ENCODE data around the gene UAP1.
"Not testable (repeated sequence)": the region's sequence is repeated elsewhere in the genome, so short reads cannot be mapped to it uniquely, and the experiment has no call there.

UAP1 gene

DNA sequence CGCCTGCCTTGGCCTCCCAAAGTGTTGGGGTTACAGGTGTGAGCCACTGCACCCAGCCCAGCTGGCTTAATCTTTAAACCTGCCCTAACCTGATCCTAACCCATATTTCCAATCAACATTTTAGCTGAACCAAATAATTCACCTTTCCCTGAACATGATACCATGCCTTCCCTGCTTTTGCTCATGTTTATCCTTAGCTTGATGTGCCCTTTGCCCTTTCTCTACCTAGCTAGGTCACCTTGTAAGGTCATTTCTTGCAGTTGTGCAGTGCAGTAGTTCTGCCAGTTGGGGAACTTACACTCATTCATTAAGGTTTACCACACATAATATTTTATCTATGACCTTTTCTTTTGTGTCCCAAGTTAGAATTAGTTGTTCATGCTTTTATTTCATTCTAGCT is 5.3 kb downstream of the UAP1 start:
- no peak for DNase-seq

DNA sequence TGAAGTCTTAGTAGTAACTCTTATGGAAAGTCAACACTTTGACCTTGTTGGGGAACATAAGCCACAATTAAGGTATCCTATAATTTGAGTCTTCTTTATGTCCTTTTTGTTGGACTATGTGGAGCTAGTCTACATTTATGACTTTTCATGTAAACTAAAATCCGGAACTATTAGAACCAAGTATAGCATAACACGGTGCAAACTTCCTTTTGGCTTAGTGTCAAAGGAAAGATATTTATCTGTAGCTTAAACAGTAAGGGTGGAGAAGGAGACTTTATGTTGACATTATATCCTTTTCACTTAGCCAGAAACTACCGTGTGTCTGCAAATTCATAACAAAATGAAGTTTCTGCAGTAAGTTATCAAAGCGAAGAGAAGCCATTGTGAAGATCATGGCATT is 7.3 kb downstream of the UAP1 start:
- peak in 1 of 2 donors; percentile 4 for DNase-seq

DNA sequence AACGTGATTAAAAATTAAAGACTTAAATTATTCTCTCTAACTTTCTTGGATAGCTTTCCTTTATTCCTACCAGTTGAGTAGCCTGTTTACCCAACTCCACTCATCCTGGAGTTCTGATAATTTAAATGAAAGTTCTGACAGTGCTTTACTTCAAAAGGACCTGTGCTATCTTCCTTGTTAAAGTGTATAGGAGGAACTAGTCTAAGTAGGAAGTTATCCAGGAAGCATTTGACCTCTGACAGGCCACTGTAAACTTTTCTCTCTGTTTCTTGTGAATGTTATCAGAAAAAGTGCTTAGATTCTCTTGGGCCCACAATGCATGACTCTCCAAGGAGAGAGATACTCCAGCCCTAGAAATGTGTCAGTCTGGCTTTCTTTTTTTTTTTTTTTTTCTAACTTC is 9.2 kb downstream of the UAP1 start:
- DNase-seq = no peak

GRCh38 chr1:162571121-162571520 is 9.6 kb downstream of the UAP1 start:
- not testable (repeated sequence) for DNase-seq

- DNase-seq = no peak
Observed at GRCh38 chr1:162571696-162572095, 10.2 kb downstream of the UAP1 start.

GRCh38 chr1:162573136-162573535 is 11.6 kb downstream of the UAP1 start:
- DNase-seq = no peak

DNA sequence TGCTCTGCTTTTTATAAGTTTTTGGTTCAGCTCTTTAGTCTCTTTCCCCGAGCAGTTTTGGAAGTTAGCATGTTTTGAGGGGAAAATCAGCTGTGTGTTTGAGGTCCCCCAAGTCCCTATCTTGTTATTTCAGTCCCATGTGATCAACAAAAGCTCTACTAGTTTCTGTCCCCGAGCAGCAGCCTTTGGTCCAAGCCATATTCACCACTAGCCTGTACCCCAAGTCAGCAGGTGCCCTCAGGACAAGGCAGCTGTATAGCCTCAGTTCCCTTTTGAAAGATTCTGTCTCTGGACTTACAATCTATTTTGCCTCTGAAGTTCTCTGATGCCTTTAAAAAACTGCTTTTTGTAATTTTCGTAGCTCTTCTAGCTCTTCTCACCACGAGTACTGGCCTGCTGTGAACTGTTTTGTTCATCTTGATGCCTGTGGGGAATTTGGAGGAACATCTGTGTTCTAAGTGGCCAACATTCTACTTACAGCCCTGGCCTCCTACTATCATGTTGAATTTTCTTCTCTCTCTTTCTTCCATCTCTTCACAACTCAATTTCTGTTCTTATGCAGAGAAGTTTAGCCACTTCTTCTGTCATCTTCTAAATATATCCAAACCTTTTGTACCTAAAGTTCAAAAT is 16.7 kb downstream of the UAP1 start:
- no peak for DNase-seq

- no peak for DNase-seq
Observed at GRCh38 chr1:162578936-162579335, 17.4 kb downstream of the UAP1 start.

- DNase-seq = no peak
Observed at GRCh38 chr1:162580308-162580707, 18.8 kb downstream of the UAP1 start.

- not testable (repeated sequence) for DNase-seq
Observed at GRCh38 chr1:162582901-162583300, 21.4 kb downstream of the UAP1 start.

GRCh38 chr1:162585101-162585500 is 23.6 kb downstream of the UAP1 start:
- DNase-seq = not testable (repeated sequence)

- no peak for DNase-seq
Observed at GRCh38 chr1:162587347-162587746, 25.8 kb downstream of the UAP1 start.

GRCh38 chr1:162587761-162588260 is 26.3 kb downstream of the UAP1 start:
- DNase-seq = no peak

DNA sequence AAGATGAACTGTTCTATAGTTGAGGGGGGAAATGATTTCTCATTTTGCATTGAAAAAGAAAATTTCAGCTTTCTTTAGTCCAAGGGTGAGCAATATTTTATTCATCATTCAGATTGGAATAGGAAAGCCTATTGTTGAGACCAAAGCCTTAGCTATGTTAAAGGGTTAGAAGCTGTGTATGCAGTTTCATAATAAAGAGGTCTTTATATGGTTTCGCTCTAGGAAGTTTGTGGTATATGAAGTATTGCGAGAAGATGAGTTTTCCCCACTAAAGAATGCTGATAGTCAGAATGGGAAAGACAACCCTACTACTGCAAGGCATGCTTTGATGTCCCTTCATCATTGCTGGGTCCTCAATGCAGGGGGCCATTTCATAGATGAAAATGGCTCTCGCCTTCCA is 28.6 kb downstream of the UAP1 start:
- no peak for DNase-seq

DNA sequence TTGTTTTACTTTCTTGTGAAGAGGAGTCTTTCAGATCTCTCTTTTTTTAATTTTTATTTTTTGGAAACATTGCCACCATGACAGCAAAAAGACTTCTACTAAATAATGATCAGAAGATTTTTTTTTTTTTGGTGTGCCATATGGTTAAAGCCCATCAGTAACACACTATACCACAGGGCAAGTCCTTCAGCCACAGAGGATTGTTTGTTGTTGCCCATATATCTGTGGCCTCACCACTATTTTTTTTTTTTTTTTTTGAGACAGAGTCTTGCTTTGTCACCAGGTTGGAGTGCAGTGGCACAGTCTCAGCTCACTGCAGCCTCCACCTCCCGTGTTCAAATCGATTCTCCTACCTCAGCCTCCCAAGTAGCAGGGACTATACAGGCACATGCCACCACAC is 29.2 kb downstream of the UAP1 start:
- DNase-seq = no peak

DNA sequence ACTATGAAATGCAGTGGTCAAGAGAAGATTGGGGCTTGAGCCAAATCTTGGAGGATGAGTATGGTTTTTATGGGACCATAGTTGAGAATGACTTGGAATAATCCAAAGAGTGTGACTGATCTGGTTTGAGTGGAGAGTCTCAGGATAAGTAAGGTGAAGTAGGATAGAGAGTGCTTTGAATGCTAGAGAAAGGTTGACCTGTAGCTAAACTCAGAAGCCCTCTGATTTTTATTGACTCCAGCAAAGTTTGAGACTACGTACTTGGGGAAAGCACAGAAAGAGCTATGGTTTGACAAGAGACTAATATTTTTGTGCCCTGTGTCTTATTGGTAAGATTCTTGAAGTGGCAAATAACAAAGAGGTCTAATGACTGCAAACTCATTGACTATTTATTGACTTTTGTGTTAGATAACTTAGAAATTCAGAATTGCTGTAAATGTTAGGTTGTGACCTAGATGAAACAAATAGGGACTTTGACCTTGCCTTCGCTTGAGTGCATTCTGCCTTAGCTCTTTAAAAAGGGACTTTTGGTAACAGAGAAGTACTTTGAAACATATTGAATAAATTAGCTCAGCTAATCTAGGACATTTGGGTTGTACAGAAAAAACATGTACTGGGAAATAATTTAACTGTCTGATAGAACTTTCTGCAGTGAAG is 35.1 kb downstream of the UAP1 start:
- no peak for DNase-seq

DNA sequence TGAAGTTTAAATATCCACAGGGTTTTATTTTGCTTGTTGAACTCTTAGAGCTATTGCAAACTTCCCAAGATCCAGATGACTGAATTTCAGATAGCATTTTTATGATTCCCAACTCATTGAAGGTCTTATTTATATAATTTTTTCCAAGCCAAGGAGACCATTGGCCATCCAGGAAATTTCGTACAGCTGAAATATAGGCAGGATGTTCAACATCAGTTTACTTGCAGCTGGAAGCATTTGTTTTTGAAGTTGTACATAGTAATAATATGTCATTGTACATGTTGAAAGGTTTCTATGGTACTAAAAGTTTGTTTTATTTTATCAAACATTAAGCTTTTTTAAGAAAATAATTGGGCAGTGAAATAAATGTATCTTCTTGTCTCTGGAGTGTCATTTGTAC is 37.9 kb downstream of the UAP1 start:
- no peak for DNase-seq

DNA sequence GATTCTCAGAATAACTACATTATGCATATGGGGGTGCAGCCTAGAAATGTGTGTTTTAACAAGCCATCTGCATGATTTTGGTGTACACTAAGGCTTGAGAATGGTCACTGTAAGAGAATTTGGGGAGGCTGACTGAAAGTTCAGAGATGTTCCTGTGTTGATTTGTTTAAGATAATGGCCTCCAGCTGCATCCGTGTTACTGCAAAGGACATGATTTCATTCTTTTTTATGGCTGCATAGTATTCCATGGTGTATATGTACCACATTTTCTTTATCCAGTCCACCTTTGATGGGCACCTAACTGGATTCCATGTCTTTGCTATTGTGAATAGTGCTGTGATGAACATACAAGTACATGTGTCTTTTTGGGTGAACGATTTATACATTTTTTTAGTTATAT is 41.6 kb downstream of the UAP1 start:
- DNase-seq = not testable (repeated sequence)

DNA sequence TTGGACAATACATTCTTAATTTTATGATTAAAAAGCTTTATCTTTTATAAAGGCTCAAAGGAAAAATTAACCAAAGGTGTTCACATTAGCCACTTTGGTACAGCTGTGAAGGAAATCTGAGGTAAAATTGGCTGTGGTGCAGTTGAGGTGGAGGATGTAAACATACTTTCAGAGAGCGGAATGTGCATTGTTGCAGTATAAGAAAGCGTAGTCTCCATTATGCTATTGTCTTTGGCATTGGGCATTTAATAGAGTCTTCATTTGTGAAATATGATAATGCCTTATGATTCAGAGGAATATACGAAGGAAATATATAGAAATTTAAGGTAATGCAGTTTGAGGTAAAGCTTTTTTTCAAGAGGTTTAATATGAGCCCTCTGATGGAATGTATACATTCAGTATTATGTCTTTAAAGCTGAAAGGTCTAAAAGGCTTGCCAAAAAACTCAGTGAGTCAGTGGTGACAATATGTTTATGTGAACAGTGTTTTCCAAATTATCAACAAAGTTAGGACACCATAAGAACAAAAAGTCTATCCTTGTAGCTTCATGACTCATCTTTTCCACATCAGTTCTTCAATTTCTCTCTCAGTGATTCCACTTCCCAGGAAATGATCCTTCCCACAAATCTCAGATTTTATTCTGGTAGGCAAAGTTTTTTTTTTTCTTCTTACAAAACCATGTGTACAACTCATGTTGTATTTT is 43.9 kb downstream of the UAP1 start:
- no peak for DNase-seq

- DNase-seq = no peak
Observed at GRCh38 chr1:162609306-162609705, 47.8 kb downstream of the UAP1 start.

GRCh38 chr1:162612606-162613400 is 51.3 kb downstream of the UAP1 start:
- DNase-seq = no peak

DNA sequence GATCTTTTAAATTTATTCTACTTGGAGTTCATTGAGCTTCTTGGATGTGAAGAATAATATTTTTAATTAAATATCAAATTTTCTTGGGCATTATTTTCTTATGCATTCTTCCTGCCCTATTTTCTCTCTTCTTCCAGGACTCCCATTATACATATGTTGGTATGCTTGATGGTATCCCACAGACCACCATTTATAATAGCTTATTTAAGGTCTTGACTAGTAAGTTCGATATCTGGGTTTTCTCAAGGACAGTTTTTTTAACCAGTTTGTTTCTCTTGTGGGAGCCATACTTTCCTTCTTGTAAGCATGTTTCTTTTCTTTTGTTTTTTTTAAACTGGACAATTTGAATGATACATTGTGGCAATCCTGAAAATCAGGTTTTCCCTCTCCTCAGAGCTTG is 55.3 kb downstream of the UAP1 start:
- no peak for DNase-seq

DNA sequence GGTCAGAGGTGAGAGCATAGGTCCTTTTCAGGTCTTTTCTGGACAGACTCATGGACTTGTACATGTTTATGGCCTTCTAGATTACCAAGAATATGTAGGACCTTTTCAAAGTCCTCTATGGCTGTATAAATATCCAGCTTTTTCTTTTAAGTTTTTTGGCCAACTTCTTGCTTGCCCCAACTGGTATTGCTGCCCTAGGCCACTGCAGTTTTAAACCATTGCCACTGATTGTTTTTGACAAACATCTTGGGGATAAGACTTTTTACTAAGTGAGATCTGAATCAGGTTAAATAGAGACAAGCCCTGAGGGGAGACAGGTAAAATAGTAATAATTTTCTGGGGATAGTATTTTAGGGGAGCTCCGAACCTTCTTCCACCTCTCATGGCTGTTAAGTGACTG is 56.0 kb downstream of the UAP1 start:
- no peak for DNase-seq

Data from bone marrow (tissue), 2 donors.